ENCODE data around the gene MRPL2.

- TF ChIP-seq CTCF (IDR thresholded peaks at IDR 0.05) (no peak), POLR2A (IDR thresholded peaks at IDR 0.05) (no peak), EP300 (IDR thresholded peaks at IDR 0.05) (no peak), POLR2AphosphoS5 (IDR thresholded peaks at IDR 0.05) (no peak)
Measured at GRCh38 chr6:43077333-43077809, 18.1 kb upstream of the MRPL2 start.
